Activated naive CD4-positive, alpha-beta T cell treated with anti-CD3 and anti-CD28 coated beads, Interleukin-2, amount 10 ng/mL, durations not matched to agents 7 days and 5 days (primary cell): ENCODE measurements around the gene KIAA1217.
"Not testable (repeated sequence)": the region's sequence is repeated elsewhere in the genome, so short reads cannot be mapped to it uniquely, and the experiment has no call there.

Experiments used
- CTCF ChIA-PET: fragments of 350-600 bp; sonication (Branson Sonifier 250); formaldehyde crosslinking; loops from one replicate; lab custom pipeline; 2021; ENCODE audit warnings: antibody characterized with exemption; lab: Charles Lee
- DNase-seq: peaks from one replicate; pipeline ENCODE4 v3.0.0-alpha.2; 2020
- H3K27ac Mint-ChIP-seq: one replicate; pipeline ENCODE4 v1.8.0; 2021; ENCODE audit warnings: mild to moderate bottlenecking, moderate library complexity, mixed read lengths
- H3K27me3 Mint-ChIP-seq: one replicate; pipeline ENCODE4 v1.8.0; 2021; ENCODE audit warnings: mild to moderate bottlenecking, mixed read lengths
- H3K36me3 Mint-ChIP-seq: one replicate; pipeline ENCODE4 v1.8.0; 2021; ENCODE audit warnings: mixed read lengths
- H3K4me1 Mint-ChIP-seq: one replicate; pipeline ENCODE4 v1.8.0; 2021; ENCODE audit warnings: mixed read lengths
- H3K4me3 Mint-ChIP-seq: one replicate; pipeline ENCODE4 v1.8.0; 2021; ENCODE audit warnings: mild to moderate bottlenecking, moderate library complexity, mixed read lengths
- H3K9me3 Mint-ChIP-seq: one replicate; pipeline ENCODE4 v1.8.0; 2021; ENCODE audit warnings: mixed read lengths

Gene KIAA1217

DNA sequence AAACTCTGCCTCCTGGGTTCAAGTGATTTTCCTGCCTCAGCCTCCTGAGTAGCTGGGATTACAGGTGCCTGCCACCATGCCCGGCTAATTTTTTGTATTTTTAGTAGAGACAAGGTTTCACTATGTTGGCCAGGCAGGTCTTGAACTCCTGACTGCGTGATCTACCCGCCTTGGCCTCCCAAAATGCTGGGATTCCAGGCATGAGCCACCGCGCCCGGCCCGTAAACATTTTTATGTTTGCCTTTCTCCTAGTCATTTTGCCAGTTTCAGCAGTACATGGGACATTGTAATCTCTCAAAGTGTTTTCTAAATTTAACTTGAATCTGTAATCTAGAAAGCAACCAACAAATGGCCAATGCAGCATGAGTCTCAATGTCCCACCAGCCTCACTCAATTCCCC lies 128.8 kb downstream of the KIAA1217 start:
- H3K9me3 Mint-ChIP-seq, H3K36me3 Mint-ChIP-seq, CTCF ChIA-PET, H3K4me3 Mint-ChIP-seq, H3K27ac Mint-ChIP-seq, DNase-seq, H3K4me1 Mint-ChIP-seq, H3K27me3 Mint-ChIP-seq: not testable (repeated sequence)

DNA sequence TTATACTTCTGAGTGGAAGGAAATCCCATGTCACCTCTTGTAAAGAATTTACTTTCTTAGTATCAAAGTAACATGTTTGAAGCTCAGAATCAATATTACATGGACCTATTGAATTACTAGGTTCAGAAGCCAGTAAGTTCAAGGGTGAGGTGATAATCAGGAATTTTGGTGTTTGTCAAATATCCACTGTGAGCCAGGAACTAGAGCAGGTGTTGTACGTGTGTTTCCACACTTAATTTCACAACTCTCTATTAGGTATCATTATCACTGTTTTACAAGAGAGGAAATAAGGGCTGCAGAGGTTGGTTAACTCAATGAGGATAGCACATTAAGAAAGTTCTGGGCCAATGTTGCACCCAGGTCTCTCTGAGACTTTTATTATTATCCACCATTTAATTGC lies 130.4 kb downstream of the KIAA1217 start:
- H3K27ac Mint-ChIP-seq: no peak overlapping the region

DNA sequence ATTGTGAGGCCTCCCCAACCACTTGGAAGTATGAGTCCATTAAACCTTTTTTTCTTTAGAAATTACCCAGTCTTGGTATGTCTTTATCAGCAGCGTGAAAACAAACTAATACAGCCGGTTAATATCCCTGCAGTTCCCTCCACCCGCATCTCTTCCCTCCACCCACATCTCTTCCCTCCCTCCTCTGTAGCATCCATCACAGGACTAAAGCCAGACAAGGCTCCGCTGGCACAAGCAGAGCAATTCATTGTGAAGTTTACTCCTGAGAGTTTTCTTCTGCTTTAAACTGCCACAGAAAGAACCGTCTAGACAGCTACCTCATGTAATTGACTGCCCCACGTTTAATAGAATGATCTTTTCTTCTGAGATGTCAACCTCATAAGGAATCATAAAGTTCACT lies 131.5 kb downstream of the KIAA1217 start:
- H3K9me3 Mint-ChIP-seq: no peaks in the 10 kb centered on the region
- H3K27ac Mint-ChIP-seq: no peak overlapping the region
- H3K27me3 Mint-ChIP-seq: no peaks in the 10 kb centered on the region
- H3K4me1 Mint-ChIP-seq: no peaks in the 10 kb centered on the region
- H3K36me3 Mint-ChIP-seq: no peaks in the 10 kb centered on the region
- CTCF ChIA-PET: no interaction called here
- no peak for DNase-seq
- no peak overlapping the region for H3K4me3 Mint-ChIP-seq

More for the DNA sequence above, 130.4 kb downstream of the KIAA1217 start:
- Mint-ChIP-seq H3K4me1 (no peaks in the 10 kb centered on the region), H3K27me3 (no peaks in the 10 kb centered on the region), H3K36me3 (no peaks in the 10 kb centered on the region), H3K9me3 (no peaks in the 10 kb centered on the region), H3K4me3 (no peak overlapping the region)
- DNase-seq: no peak
- CTCF ChIA-PET: no interaction called here

DNA sequence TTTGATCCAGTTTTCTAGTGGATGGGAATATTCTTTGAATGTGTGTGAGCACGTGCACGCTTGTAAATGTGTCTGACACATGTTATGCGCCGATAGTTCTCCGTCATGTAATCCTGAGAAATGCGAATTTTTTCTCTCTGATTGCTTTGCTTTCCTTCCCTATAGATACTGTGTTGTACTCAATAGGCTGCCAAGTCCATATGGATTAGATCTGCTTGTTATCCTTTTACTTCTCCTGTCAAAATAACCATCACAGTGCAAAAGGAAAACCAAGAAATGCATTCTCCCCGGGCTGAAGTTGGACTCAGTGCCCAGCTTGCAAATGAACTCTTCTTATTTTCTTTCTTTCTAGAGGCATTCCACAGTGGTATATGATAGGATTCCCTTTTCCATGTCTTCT lies 131.9 kb downstream of the KIAA1217 start:
- Mint-ChIP-seq H3K36me3 (no peaks in the 10 kb centered on the region), H3K9me3 (no peaks in the 10 kb centered on the region), H3K27ac (no peak overlapping the region), H3K4me1 (no peaks in the 10 kb centered on the region), H3K4me3 (no peak overlapping the region), H3K27me3 (no peaks in the 10 kb centered on the region)
- CTCF ChIA-PET: no interaction called here
- no peak for DNase-seq

DNA sequence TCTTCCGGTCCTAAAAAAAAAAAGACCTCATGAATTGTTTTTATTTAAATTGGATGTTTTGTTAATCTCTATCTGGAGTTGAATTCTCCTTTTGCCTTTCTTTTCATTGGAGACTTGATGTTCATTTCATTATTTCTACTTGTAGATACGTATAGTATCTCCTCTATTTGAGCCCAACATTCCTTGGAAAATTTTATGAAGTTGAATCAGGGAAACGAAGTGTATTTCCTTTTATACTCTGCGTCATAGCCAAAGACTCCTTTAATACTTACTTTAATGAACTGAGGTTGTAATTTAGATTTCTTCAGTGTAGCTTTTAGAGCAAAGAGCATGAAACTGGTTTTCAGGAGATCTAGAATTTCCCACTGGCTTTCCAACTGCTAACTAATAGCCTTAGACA lies 132.4 kb downstream of the KIAA1217 start:
- CTCF ChIA-PET: no interaction called here
- Mint-ChIP-seq H3K27me3 (no peaks in the 10 kb centered on the region), H3K4me1 (no peaks in the 10 kb centered on the region), H3K4me3 (no peak overlapping the region), H3K27ac (no peak overlapping the region), H3K36me3 (no peaks in the 10 kb centered on the region), H3K9me3 (no peaks in the 10 kb centered on the region)
- no peak for DNase-seq

DNA sequence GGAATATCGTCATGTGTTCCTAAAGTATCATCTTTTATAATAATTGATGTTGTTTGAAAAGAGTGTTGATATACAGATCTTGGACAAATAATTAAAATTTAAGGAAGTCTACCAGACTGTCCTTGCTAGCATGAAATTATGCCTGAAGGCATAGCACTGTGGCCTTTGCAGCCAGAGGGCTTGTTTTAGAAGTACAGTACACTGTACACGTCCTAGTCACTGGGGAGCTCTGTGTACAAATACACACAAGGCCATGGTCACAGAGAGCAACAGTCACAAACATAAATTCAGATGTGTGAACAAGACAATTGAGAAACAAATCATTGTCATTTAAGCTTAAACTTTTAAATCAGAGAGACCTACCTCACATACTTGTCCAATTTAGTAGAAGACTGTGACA lies 133.0 kb downstream of the KIAA1217 start:
- Mint-ChIP-seq H3K9me3 (no peaks in the 10 kb centered on the region), H3K36me3 (no peaks in the 10 kb centered on the region), H3K27ac (no peak overlapping the region), H3K27me3 (no peaks in the 10 kb centered on the region), H3K4me1 (no peaks in the 10 kb centered on the region), H3K4me3 (no peak overlapping the region)
- CTCF ChIA-PET: no interaction called here
- no peak for DNase-seq

DNA sequence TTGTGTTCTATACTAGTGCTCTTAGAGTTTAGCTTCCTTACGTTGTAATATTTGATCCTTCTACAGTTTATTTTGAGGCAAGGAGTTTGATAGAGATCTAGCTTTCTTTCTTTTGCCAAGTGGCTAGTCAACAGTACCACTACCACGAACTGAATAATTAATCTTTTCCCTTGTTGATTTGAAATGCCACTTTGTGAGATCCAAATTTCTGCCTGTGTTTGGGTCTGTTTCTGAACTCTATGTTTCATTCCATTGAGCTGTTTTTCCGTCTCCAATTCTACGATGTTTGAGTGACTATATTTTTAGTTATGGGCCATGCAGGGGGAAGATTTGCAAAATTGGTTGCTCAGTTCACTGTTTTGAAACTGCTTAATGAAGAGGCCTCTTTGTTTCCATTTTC lies 134.7 kb downstream of the KIAA1217 start:
- H3K4me3 Mint-ChIP-seq: no peak overlapping the region
- H3K4me1 Mint-ChIP-seq: no peaks in the 10 kb centered on the region
- H3K27ac Mint-ChIP-seq: no peak overlapping the region
- H3K36me3 Mint-ChIP-seq: no peaks in the 10 kb centered on the region
- no peaks in the 10 kb centered on the region for H3K9me3 Mint-ChIP-seq
- CTCF ChIA-PET: no interaction called here
- DNase-seq: no peak
- no peaks in the 10 kb centered on the region for H3K27me3 Mint-ChIP-seq

DNA sequence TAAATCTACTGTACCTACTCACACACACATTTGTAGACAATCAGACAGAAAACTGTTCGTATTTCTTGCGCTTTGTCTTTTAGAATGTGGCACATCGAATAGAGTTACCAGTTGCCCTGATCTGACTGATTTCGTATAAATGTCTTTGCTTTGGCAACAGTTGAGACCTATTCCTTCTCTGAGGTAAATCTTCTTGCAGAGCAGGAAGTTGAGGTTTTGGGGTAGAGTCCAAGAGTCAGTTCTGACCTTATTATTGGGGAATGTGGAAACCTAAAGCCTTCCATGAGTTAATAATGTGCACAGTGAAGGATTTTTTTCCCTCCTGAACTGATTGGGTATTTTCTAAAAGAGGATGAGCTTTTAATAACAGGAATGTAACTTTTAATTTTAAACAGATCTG lies 135.3 kb downstream of the KIAA1217 start:
- Mint-ChIP-seq H3K9me3 (no peaks in the 10 kb centered on the region), H3K36me3 (no peaks in the 10 kb centered on the region), H3K27me3 (no peaks in the 10 kb centered on the region), H3K4me3 (no peak overlapping the region), H3K4me1 (no peaks in the 10 kb centered on the region), H3K27ac (no peak overlapping the region)
- CTCF ChIA-PET: no interaction called here
- DNase-seq: no peak

DNA sequence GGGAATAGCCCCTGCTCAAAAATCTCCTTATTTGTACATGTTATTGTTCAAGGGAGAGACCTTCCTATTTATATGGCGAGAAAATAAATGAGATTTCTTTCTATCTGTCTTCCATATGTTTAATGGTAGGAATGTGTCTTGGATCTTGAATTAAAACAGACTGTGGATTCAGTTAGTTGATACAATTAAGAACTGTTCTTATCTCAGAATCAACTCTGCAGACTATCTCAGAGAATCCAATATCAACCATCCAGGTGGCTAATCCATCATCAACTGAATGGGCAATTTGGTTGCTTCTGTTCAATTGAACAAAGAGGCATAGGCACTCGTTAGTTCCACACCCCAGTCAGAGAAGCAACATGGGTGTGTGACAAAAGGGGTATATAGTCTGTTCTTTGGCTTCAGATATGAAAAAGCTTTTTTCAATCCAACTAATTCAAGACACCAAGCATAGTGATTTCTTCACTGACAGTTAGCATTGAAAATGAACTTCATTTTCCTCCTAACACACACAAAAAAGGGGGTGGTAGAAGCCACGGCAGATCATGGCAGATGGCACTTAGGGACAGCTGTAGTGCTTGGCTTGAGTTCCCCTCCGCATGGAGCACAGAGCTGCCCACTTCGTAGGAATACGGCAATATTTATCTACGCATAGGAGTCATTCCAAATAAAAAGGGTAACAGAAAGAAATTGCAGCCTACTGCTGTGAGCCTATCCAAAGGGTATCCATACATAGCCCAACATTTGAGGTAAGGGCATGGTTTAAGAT lies 135.9 kb downstream of the KIAA1217 start:
- DNase-seq: no peak
- Mint-ChIP-seq H3K4me1 (no peaks in the 10 kb centered on the region), H3K27ac (no peak overlapping the region), H3K36me3 (no peaks in the 10 kb centered on the region), H3K27me3 (no peaks in the 10 kb centered on the region), H3K9me3 (no peaks in the 10 kb centered on the region), H3K4me3 (no peak overlapping the region)
- CTCF ChIA-PET: no interaction called here

DNA sequence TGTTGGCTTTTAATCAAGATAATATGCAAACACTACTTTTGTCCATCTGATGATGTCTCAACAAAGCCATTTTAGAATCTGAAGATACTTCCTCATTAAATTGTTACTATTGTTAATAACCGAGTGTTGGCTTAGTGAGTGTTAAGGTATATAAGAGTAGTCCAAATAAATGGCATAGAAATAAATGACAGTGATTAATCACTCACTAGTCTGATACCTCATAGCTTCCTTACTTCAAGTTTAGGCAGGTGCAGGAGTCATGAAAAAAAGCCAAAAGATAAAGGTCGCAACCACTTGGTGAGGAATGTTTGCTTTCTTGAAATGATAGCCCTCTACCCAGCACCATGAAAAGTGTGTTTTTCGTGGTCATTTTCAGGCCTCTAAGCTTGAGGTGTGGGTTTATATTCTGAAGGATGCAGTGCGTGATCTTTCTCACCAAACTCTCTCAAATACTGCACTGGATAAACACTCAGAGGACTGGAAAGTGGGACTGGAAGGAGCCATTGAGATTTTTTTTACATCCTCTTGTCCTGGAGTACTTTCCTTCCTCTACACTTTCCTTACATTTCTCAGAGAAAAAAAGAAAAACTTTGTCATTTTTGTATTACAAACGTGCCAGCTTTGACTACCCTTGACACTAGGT lies 138.1 kb downstream of the KIAA1217 start:
- Mint-ChIP-seq H3K4me3 (no peak overlapping the region), H3K36me3 (no peaks in the 10 kb centered on the region), H3K27me3 (no peaks in the 10 kb centered on the region), H3K4me1 (no peaks in the 10 kb centered on the region), H3K27ac (no peak overlapping the region), H3K9me3 (no peaks in the 10 kb centered on the region)
- CTCF ChIA-PET: no interaction called here
- no peak for DNase-seq

DNA sequence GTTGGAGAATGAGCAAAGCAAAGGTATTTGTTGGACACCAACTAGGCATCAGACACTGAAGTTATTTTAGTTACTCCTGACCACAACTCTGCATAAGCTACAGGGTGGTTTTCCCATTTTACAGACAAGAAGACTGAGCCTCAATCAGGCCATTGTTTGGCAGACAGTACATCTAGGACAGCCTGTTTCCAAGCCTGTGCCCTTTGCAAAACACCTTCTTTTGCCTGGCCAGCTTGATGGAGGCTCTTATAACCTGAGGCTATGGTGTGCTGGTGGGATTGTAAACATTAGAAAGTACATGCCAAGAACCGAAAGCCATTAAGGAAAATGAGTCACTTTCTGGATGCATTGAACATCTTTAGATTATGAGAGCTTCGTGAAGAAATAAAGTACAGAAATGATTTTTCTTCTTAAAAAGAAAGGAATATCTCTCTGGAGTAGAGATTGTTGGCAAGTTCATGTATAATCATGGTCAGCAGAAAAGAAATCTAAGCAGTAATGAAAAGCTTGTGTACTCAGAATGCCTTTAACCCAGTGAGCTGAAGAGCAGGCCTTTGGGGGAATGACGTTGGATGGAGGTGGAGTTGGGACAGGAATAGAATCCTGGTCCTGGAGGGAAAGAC lies 140.6 kb downstream of the KIAA1217 start:
- CTCF ChIA-PET: no interaction called here
- Mint-ChIP-seq H3K4me3 (no peak overlapping the region), H3K27me3 (no peaks in the 10 kb centered on the region), H3K27ac (no peak overlapping the region), H3K9me3 (no peaks in the 10 kb centered on the region), H3K36me3 (no peaks in the 10 kb centered on the region), H3K4me1 (no peaks in the 10 kb centered on the region)
- DNase-seq: no peak

DNA sequence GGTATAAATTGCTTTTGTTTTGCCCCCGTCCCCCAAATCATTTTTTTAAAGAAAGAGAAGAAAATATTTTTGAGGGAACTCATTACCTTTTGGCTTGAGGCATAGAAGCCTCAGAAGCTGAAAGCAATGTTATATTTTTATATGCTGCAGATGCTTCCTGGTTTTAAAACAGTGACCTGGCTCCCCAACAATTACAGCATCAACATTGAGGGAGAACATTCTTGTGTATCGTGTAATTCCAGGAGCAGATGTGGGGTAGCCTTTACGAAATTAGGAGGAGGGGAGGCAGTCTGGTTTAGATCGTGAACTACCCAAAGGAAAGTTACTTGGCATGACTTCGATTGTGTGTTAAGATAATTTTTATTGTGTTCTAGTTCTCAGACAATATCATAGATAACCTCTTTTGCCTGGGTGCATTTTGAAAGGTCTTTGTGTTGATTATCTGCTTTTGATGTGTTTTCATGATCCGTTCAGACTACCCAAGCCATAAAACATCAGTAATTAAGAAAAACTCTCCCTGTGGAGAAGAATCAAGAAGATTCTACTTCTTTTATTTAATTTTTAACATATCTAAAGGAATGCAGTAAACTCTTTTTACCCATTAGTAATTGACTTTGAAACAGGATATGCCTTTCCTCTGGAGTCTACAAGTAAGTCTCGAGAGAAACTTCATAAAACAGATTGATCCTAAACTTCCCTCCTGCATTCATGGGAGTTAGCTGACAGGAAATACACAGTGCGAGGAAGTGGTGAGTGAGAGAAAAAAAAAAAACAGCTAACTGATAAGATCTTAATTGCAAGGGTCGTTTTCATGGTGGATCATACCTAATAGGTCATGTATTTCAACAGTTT lies 141.4 kb downstream of the KIAA1217 start:
- H3K9me3 Mint-ChIP-seq: no peaks in the 10 kb centered on the region
- no peaks in the 10 kb centered on the region for H3K36me3 Mint-ChIP-seq
- H3K4me1 Mint-ChIP-seq: no peaks in the 10 kb centered on the region
- H3K4me3 Mint-ChIP-seq: no peak overlapping the region
- no peaks in the 10 kb centered on the region for H3K27me3 Mint-ChIP-seq
- CTCF ChIA-PET: no interaction called here
- no peak overlapping the region for H3K27ac Mint-ChIP-seq
- DNase-seq: no peak

DNA sequence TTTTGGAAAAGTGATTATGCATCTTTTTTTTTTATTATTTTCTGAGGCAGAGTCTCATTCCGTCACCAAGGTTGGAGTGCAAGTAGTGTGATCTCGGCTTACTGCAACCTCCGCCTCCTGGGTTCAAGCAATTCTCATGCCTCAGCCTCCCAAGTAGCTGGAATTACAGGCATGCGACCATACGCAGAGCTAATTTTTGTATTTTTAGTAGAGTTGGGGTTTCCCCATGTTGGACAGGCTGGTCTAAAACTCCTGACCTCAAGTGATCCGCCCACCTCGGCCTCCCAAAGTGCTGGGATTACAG lies 141.9 kb downstream of the KIAA1217 start:
- not testable (repeated sequence) for H3K27me3 Mint-ChIP-seq, DNase-seq, H3K9me3 Mint-ChIP-seq

DNA sequence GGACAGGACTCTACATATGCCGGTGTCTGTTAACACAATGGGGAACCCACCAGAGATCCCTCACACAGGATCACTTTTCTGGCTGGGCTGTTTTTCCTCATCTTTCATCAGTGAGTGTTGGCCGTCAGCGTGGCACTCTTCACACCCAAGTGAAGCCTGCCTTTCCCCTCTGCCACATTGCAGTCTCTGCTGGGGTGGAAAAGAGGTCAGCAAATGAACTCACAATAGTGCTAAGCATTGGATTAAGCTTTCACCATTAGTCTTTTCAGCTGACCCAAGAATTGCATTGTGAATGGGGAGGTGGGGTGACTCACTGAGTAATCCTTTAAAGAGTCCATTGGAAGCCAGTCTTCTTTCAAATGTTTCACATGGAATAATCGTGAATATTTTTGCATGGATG lies 143.0 kb downstream of the KIAA1217 start:
- Mint-ChIP-seq H3K27me3 (no peaks in the 10 kb centered on the region), H3K9me3 (no peaks in the 10 kb centered on the region), H3K27ac (no peak overlapping the region), H3K4me1 (no peaks in the 10 kb centered on the region), H3K4me3 (no peak overlapping the region), H3K36me3 (no peaks in the 10 kb centered on the region)
- DNase-seq: no peak
- CTCF ChIA-PET: no interaction called here

More for the DNA sequence above, 141.9 kb downstream of the KIAA1217 start:
- H3K36me3 Mint-ChIP-seq, H3K27ac Mint-ChIP-seq, H3K4me3 Mint-ChIP-seq, CTCF ChIA-PET, H3K4me1 Mint-ChIP-seq: not testable (repeated sequence)
